Activated T-helper 17 cell treated with anti-CD3 and anti-CD28 coated beads, Interleukin-2, amount 50 U/mL, for 72 hours (primary cell): ENCODE data around the gene FNBP1L. TPM values are rescaled to one million over a fixed set of nuclear protein-coding genes. Genes with fewer than 3 reads are reported as not detected.
"Not testable (repeated sequence)": the region's sequence is repeated elsewhere in the genome, so short reads cannot be mapped to it uniquely, and the experiment has no call there.

Experiments used
- ATAC-seq: fragments of 150-1000 bp; cut with Tn5 transposase; replicated peaks from 2 replicates; pipeline ENCODE4 v1.10.0; 2021; ENCODE audit warnings: mild to moderate bottlenecking, moderate library complexity
- H3K27ac Mint-ChIP-seq: one replicate; pipeline ENCODE4 v1.8.0; 2022; ENCODE audit warnings: mixed read lengths
- H3K27me3 Mint-ChIP-seq: one replicate; pipeline ENCODE4 v1.8.0; 2022; ENCODE audit warnings: mixed read lengths
- H3K36me3 Mint-ChIP-seq: one replicate; pipeline ENCODE4 v1.8.0; 2022; ENCODE audit warnings: low read depth, mild to moderate bottlenecking, mixed read lengths
- H3K4me1 Mint-ChIP-seq: one replicate; pipeline ENCODE4 v1.8.0; 2022; ENCODE audit warnings: mixed read lengths
- H3K4me3 Mint-ChIP-seq: one replicate; pipeline ENCODE4 v1.8.0; 2022; ENCODE audit warnings: mild to moderate bottlenecking, mixed read lengths
- H3K9me3 Mint-ChIP-seq: one replicate; pipeline ENCODE4 v1.8.0; 2022; ENCODE audit warnings: mixed read lengths
- total RNA-seq, 2 donors: library from RNA; stranded (reverse); gene quantifications; one replicate each; pipeline ENCODE4 v1.2.3, GENCODE V29; 2022

FNBP1L gene
- total RNA-seq, 2 donors from 2014 or later = 1.8 to 2.2 TPM

GRCh38 chr1:93459126-93459525, 11.2 kb downstream of the FNBP1L start:
- peaks cover under 1% of the 10 kb centered on the region for H3K27me3 Mint-ChIP-seq
- H3K4me3 Mint-ChIP-seq = no peak overlapping the region

GRCh38 chr1:93461236-93461635, 13.3 kb downstream of the FNBP1L start:
- no peak overlapping the region for H3K27ac Mint-ChIP-seq
- no peaks in the 10 kb centered on the region for H3K36me3 Mint-ChIP-seq
- no peak overlapping the region for H3K4me3 Mint-ChIP-seq
- ATAC-seq = no peak
- no peaks in the 10 kb centered on the region for H3K9me3 Mint-ChIP-seq
- peaks cover 5% of the 10 kb centered on the region for H3K4me1 Mint-ChIP-seq
- H3K27me3 Mint-ChIP-seq = no peaks in the 10 kb centered on the region

More at GRCh38 chr1:93459126-93459525, 11.2 kb downstream of the FNBP1L start:
- no peak for ATAC-seq
- Mint-ChIP-seq H3K27ac (no peak overlapping the region), H3K36me3 (no peaks in the 10 kb centered on the region), H3K9me3 (no peaks in the 10 kb centered on the region), H3K4me1 (peaks cover 5% of the 10 kb centered on the region)

- peak overlapping the region; percentile 4 for H3K27ac Mint-ChIP-seq
- no peak overlapping the region for H3K4me3 Mint-ChIP-seq
- H3K4me1 Mint-ChIP-seq = peaks cover 5% of the 10 kb centered on the region
- H3K27me3 Mint-ChIP-seq = no peaks in the 10 kb centered on the region
- peak; percentile 26 for ATAC-seq
- H3K9me3 Mint-ChIP-seq = no peaks in the 10 kb centered on the region
- no peaks in the 10 kb centered on the region for H3K36me3 Mint-ChIP-seq
These were observed 16.0 kb downstream of the FNBP1L start for GRCh38 chr1:93463960-93464359.

GRCh38 chr1:93465371-93466082, 17.6 kb downstream of the FNBP1L start:
- H3K9me3 Mint-ChIP-seq, H3K27ac Mint-ChIP-seq, ATAC-seq, H3K27me3 Mint-ChIP-seq, H3K4me3 Mint-ChIP-seq, H3K36me3 Mint-ChIP-seq, H3K4me1 Mint-ChIP-seq: not testable (repeated sequence)

- H3K4me3 Mint-ChIP-seq = no peak overlapping the region
- H3K27ac Mint-ChIP-seq = no peak overlapping the region
- H3K9me3 Mint-ChIP-seq = no peaks in the 10 kb centered on the region
- H3K4me1 Mint-ChIP-seq = peaks cover 5% of the 10 kb centered on the region
- no peaks in the 10 kb centered on the region for H3K36me3 Mint-ChIP-seq
- H3K27me3 Mint-ChIP-seq = no peaks in the 10 kb centered on the region
- ATAC-seq = no peak
These were observed 19.7 kb downstream of the FNBP1L start for GRCh38 chr1:93467606-93468005.

GRCh38 chr1:93468662-93469061, 20.7 kb downstream of the FNBP1L start:
- Mint-ChIP-seq H3K4me3 (no peak overlapping the region), H3K27ac (no peak overlapping the region), H3K4me1 (peaks cover 1% of the 10 kb centered on the region), H3K27me3 (no peaks in the 10 kb centered on the region), H3K9me3 (no peaks in the 10 kb centered on the region), H3K36me3 (no peaks in the 10 kb centered on the region)
- ATAC-seq = no peak

GRCh38 chr1:93469223-93469622, 21.3 kb downstream of the FNBP1L start:
- H3K4me1 Mint-ChIP-seq, H3K9me3 Mint-ChIP-seq, H3K36me3 Mint-ChIP-seq, H3K4me3 Mint-ChIP-seq, H3K27ac Mint-ChIP-seq, ATAC-seq, H3K27me3 Mint-ChIP-seq: not testable (repeated sequence)

GRCh38 chr1:93471284-93471683, 23.4 kb downstream of the FNBP1L start:
- H3K4me1 Mint-ChIP-seq = no peaks in the 10 kb centered on the region
- no peaks in the 10 kb centered on the region for H3K27me3 Mint-ChIP-seq
- no peaks in the 10 kb centered on the region for H3K9me3 Mint-ChIP-seq
- H3K4me3 Mint-ChIP-seq = no peak overlapping the region
- no peak for ATAC-seq
- no peak overlapping the region for H3K27ac Mint-ChIP-seq
- H3K36me3 Mint-ChIP-seq = no peaks in the 10 kb centered on the region

GRCh38 chr1:93471911-93472310, 24.0 kb downstream of the FNBP1L start:
- H3K4me1 Mint-ChIP-seq = no peaks in the 10 kb centered on the region
- no peaks in the 10 kb centered on the region for H3K27me3 Mint-ChIP-seq
- no peak overlapping the region for H3K4me3 Mint-ChIP-seq
- ATAC-seq = no peak
- H3K27ac Mint-ChIP-seq = no peak overlapping the region
- H3K9me3 Mint-ChIP-seq = no peaks in the 10 kb centered on the region
- H3K36me3 Mint-ChIP-seq = no peaks in the 10 kb centered on the region

GRCh38 chr1:93474321-93474720, 26.4 kb downstream of the FNBP1L start:
- ATAC-seq = no peak
- Mint-ChIP-seq H3K27me3 (no peaks in the 10 kb centered on the region), H3K9me3 (peaks cover 15% of the 10 kb centered on the region), H3K4me3 (no peak overlapping the region), H3K4me1 (no peaks in the 10 kb centered on the region), H3K27ac (no peak overlapping the region), H3K36me3 (no peaks in the 10 kb centered on the region)

- no peaks in the 10 kb centered on the region for H3K36me3 Mint-ChIP-seq
- no peak overlapping the region for H3K4me3 Mint-ChIP-seq
- H3K9me3 Mint-ChIP-seq = peaks cover 15% of the 10 kb centered on the region
- no peaks in the 10 kb centered on the region for H3K27me3 Mint-ChIP-seq
- no peaks in the 10 kb centered on the region for H3K4me1 Mint-ChIP-seq
- ATAC-seq = no peak
- H3K27ac Mint-ChIP-seq = no peak overlapping the region
These were observed 27.8 kb downstream of the FNBP1L start for GRCh38 chr1:93475681-93476080.

- ATAC-seq, H3K27ac Mint-ChIP-seq, H3K4me3 Mint-ChIP-seq, H3K36me3 Mint-ChIP-seq, H3K4me1 Mint-ChIP-seq, H3K27me3 Mint-ChIP-seq: not testable (repeated sequence)
- peaks cover 15% of the 10 kb centered on the region for H3K9me3 Mint-ChIP-seq
These were observed 31.3 kb downstream of the FNBP1L start for GRCh38 chr1:93479133-93479745.

GRCh38 chr1:93481899-93482298, 34.0 kb downstream of the FNBP1L start:
- not testable (repeated sequence) for H3K27ac Mint-ChIP-seq, H3K27me3 Mint-ChIP-seq, H3K4me3 Mint-ChIP-seq, ATAC-seq, H3K4me1 Mint-ChIP-seq, H3K36me3 Mint-ChIP-seq
- H3K9me3 Mint-ChIP-seq = peaks cover 15% of the 10 kb centered on the region

GRCh38 chr1:93483200-93483599, 35.3 kb downstream of the FNBP1L start:
- H3K36me3 Mint-ChIP-seq = no peaks in the 10 kb centered on the region
- peak; percentile 94 for ATAC-seq
- H3K4me3 Mint-ChIP-seq = no peak overlapping the region
- H3K27me3 Mint-ChIP-seq = no peaks in the 10 kb centered on the region
- H3K9me3 Mint-ChIP-seq = peaks cover 11% of the 10 kb centered on the region
- no peak overlapping the region for H3K27ac Mint-ChIP-seq
- H3K4me1 Mint-ChIP-seq = no peaks in the 10 kb centered on the region

- Mint-ChIP-seq H3K27me3 (no peaks in the 10 kb centered on the region), H3K36me3 (no peaks in the 10 kb centered on the region), H3K4me3 (no peak overlapping the region), H3K9me3 (peaks cover 7% of the 10 kb centered on the region), H3K4me1 (no peaks in the 10 kb centered on the region), H3K27ac (no peak overlapping the region)
- ATAC-seq = no peak
These were observed 35.7 kb downstream of the FNBP1L start for GRCh38 chr1:93483606-93484005.
